ENCODE results near the gene LAMA5.

The LAMA5 gene

GRCh38 chr20:62323980-62324906 lies 42.9 kb downstream of the LAMA5 start:
- DNase-seq: no peak

GRCh38 chr20:62323146-62323979 lies 43.7 kb downstream of the LAMA5 start:
- no peak for DNase-seq

GRCh38 chr20:62322492-62323041 lies 44.5 kb downstream of the LAMA5 start:
- no peak for DNase-seq

DNA sequence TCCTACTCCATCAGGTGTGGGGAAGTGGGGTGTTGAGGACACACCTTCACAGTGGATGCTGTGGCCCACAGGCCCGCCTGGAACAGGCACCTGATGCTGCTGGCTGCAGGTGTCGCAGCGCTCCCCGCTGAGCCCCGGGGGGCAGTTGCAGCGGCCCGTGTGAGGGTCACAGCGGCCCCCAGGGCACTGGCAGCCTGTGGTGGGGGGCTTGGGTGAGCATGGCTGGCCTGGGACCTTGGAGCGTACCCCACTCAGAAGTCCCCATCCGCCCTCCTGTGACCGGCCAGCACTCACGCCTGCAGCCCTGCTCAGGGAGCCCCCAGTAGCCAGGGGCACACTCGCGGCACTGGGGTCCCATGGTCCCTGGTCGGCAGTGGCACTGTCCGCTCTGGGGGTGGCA lies 45.1 kb downstream of the LAMA5 start:
- DNase-seq: no peak

- DNase-seq: no peak
Observed at GRCh38 chr20:62321521-62321948, 45.6 kb downstream of the LAMA5 start.

GRCh38 chr20:62320581-62321354 lies 46.3 kb downstream of the LAMA5 start:
- DNase-seq: no peak

DNA sequence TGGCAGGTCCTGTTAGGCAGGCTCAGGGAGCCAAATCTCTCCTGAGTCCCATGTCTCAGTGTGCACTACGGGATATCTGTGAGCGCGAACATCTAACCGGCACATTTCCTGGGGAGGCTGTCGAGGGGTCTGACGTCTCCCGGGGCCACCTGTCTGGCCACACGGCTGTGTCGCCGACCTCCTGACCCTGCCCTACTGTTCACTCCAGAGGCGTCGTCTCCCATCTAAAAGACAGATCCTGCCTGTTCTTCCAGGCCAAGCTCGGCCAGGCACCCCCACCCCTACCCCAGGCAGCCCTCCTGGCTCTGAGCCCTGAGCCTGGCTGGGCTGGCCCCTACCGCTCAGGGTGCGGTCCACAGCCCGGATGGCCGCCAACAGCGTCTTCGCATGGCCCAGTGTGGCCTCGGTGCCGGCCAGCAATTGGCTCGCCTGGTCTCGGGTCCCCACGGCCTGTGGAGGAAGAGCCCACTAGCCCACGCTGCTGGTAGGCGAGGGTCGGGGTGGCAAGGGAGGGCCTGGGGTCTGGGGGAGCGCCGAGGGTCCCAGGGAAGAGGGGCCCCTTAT lies 47.7 kb downstream of the LAMA5 start:
- no peak for DNase-seq

DNA sequence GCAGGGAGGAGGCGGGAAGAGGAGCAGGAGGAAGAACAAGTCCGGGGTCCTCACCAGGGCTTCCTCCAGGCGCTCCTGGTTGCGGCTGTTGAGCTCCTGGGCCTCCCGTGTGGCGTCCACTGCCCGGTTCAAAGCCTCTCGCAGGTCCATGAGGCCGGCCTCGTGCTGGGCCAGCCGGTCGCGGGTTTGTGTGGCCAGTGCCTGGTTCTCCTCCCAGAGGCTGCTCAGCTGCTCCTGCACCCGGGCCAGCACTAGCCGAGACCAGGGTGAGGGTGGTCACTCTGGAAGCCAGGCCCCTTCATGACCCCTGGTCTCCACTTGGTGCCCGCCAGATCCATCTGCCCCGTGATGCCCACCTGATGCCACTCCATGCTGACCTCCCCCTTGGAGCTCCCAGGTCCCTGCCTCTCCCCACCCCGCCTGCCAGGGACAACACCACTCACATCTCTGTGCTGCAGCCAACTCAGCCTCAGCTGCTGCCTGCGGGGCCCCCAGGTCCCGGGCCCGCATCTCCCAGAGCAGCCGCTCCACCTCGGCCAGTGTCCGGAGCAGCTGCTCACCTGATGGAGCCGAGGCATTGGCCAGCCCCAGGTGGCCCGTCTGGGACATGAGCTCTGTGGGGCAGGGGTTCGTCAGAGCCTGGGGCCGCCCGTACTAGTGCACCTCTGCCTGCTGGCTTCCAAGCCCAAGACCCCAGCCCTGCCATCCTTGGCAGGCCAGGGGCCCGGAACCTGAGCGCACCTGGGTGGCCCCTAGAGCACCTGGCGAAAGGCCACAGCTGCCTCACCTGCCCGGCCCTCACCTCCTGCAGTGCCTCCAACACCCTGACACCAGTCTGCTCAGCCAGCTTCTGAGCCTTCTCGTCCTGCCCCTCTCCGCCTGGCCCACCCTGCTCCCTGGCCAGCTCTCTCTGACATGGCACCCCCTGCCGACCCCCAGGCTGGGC lies 48.4 kb downstream of the LAMA5 start:
- no peak for DNase-seq

DNA sequence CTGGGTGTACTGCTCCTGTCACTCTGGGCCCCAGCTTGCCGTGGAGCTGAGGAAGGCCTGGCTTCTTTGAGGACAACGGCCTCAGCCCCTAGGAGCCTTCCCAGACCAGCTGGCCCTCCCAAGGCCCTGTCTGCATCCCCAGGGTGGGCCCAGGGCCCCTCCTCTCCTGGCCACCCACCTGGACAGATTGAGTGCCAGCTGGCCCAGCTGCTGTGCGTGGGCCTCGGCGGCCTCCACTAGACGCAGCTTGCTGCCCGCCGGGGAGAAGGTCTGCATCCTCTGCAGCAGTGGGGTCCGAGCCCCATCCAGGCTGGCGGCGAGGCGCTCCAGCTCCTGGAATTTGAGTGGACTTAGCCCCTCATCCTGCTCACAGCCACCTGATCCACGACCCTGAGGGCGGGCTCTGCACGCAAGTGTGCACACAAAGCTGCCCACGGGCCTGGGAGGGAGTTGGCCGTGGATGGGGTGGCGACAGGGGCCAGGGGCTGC lies 49.9 kb downstream of the LAMA5 start:
- DNase-seq: no peak

DNA sequence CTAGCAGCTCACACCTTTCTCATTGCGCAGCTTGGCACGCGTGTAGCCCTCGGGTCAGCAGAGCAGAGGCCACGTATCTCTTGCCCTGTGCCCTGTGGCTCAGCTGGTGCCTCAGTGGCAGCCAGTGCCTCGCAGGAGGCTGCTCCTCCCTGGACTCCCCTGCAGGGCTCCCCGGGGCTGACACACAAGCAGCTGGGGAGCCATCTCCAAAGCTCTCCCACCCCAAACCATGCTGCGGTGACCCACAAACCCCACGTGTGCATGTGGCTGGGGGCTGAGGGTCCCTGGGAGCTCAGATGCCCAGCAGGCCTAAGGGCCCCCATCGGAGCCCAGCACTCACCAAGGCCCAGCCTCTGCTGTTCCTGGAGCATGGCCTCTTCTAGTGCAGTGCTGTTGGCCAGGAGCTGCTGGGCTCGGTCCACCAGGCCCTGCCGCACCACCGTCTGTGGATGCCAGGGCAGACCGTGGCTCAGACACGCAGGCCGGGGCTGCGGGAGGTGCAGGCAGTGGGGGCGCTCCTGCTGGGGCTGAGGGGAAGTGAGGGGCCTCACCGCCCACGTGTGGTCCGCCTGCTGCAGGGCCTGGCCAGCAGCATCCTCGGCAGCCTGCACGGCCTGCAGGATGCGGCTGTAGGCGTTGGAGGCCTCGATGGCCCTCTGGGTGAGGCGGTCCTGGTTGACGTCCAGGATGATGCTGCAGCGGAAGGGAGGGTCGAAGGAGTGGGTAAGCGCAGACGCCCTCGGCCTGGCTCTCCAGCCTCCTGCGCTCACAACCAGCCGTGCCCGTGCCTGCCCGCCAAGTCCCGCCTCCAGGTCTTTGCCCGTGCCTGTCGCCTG lies 50.6 kb downstream of the LAMA5 start:
- no peak for DNase-seq

DNA sequence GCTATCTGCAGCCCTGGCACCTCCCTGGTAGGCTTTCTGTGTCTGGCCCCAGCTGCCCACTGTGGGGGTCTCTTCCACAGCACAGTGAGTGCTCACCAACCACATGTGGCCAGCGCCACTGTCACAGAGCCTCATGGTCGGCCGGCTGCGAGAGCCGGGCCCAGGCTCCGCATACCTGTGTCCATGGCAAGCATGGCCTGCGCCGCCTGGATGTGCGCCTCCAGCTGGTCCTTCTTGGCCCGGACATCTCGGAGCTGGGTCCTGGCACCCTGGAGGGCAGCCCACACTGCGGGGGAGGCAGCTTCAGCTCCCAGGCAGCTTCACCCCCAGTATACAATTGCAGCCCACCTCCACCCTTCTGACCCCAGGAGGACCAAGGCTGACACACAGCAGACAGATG lies 51.3 kb downstream of the LAMA5 start:
- DNase-seq: no peak

- no peak for DNase-seq
Observed at GRCh38 chr20:62314711-62315302, 52.3 kb downstream of the LAMA5 start.

DNA sequence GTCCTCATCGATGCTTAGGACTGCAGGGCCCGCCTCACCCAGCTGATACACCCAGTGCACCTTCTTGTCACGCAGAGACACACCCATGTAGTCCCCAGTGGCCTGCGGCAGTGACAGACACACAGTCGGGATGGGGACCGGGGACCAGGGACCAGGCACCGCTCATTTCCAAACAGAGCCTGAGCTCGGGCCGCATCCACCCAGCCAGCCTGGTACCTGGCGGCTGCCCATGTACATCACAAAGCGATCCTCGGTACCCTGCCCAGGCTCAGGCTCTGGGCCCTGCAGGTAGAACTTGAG lies 52.8 kb downstream of the LAMA5 start:
- no peak for DNase-seq

DNA sequence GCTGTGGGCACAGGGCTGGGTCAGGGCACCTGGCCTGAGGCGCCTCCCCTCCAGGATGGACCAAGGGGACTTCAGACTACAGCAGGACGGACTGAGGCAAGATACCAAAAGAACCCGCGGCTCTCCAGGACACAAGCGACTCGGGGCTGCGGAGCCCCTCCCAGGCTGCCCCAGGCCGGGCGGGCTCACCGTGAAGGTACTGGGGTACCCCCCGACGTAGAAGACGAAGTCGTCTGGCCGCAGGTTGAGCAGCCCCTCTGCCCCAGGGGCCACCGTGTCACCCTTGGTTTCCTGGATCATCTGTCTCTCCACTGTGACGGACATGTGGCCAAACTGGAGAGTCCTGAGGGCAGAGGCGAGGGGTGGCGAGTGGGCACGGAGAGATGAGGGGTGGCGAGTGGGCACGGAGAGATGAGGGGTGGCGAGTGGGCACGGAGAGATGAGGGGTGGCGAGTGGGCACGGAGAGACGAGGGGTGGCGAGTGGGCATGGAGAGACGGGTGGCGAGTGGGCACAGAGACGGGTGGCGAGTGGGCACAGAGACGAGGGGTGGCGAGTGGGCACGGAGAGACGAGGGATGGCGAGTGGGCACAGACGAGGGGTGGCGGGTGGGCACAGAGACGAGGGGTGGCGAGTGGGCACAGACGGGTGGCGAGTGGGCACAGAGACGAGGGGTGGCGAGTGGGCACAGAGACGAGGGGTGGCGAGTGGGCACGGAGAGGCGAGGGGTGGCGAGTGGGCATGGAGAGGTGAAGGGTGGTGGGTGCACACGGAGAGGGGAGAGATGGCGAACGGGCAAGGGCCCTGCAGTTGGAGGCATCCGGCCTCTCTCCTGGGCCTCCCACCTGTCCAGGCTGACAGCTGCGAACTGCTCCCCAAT lies 53.4 kb downstream of the LAMA5 start:
- DNase-seq: no peak

DNA sequence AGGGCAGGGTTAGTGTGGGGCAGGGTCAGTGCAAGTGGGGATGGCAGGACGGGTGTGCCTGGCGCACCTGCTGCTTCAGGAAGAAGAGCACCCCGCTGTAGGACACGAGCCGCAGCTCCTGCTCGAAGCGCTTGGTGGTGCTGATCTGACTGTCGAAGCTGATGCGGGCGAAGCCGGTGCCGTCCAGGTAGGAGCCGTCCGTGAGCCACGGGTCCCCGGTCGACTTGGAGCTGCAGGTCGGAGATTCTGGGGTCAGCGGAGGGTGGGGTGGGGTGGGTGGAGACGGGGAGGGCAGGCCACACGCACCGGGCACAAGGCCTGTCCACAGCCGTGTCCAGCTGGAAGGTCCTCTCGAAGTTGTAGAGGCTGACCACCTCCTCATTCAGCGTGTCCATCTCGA lies 54.1 kb downstream of the LAMA5 start:
- DNase-seq: no peak

- no peak for DNase-seq
Observed at GRCh38 chr20:62312662-62312977, 54.5 kb downstream of the LAMA5 start.

DNA sequence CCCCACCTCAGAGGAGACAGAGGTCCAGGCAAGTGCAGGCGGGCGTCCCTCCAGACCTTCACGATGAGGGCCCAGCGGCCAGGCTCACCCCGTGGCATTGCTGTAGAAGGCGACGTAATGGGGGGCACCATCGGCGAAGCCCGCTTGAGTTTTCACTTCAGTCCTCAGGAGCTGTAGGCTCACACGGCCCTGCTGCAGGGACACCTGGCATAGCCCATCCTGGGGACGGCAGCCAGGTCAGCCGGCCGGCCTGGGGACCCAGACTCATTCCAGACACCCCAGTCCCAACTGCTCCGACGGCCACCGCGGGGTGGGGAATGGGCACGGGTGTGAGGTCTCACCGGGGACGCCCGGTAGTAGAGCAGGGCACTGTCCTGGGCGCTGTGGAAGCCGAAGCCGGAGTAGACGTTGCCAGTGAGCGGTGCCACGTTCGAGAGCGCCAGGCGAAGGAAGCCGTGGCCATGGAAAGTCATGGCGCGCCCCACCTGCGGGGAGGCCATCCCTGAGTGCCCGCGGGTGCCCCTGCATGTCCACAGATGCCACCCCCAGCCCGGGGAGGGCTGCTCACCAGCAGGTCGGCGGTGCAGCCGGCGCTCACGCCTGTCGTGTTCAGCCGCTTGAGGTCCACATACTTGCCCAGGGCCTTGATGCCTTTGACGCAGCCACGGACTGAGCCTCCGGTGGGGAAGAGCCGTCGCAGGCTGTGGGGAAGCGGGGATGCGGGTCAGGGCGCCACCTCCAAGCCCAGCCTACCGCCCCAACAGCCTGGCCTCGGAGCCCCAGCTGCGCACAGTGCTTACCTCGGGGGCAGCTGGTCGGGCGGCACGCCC lies 55.1 kb downstream of the LAMA5 start:
- no peak for DNase-seq

DNA sequence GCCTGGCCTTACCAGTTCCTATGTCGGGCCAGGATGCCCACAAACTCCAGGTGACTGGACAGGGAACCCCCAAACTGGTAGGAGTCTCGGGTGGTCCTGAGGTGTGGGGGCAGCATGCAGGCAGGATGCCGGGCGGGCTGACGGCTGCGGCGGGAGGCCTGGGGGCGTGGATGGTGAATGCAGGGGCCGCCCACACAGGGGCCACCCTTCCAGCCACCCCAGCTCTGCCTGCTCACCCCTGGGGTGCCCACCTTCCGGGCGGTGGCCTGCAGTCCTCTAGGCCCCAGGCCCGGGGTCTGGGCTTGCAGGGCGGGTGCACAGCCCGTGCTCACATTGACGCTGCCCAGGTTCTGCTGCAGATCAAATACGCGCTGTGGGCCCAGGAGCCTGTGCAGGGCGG lies 56.0 kb downstream of the LAMA5 start:
- no peak for DNase-seq
